HL-60 (cell line): ENCODE results near the gene NKAIN4.

ENCODE experiments used
- DNase-seq, 2 experiments: peaks; one replicate each; pipeline ENCODE4 v3.0.0-alpha.2; 2010 to 2020; ENCODE audit warnings: low read depth in 1 of 2, low spot score in 1 of 2
- H3K27ac ChIP-seq: fragments of 250-450 bp; sonication (Bioruptor Pico); replicated peaks from 2 replicates; pipeline ENCODE4 v1.5.1; 2020; ENCODE audit warnings: mild to moderate bottlenecking, moderate library complexity
- H3K27me3 ChIP-seq: fragments of 250-450 bp; sonication (Bioruptor Pico); 2 replicates; pipeline ENCODE4 v1.5.1; 2021; ENCODE audit warnings: mild to moderate bottlenecking, moderate library complexity; ENCODE audit not compliant: insufficient read depth, poor library complexity, severe bottlenecking
- H3K4me3 ChIP-seq: replicated peaks from 2 replicates; pipeline ENCODE4 v1.5.1; 2011; ENCODE audit warnings: mild to moderate bottlenecking, control low read depth, low read length; ENCODE audit not compliant: insufficient read depth
- GABPA ChIP-seq: IDR thresholded peaks from 2 replicates; pipeline ENCODE4 v1.6.1; 2012; ENCODE audit warnings: low read depth
- POLR2AphosphoS5 ChIP-seq: IDR thresholded peaks from 2 replicates; pipeline ENCODE4 v1.6.1; 2012; ENCODE audit warnings: low read depth
- REST ChIP-seq: IDR thresholded peaks from 2 replicates; pipeline ENCODE4 v1.6.1; 2012; ENCODE audit warnings: low read depth; ENCODE audit not compliant: insufficient replicate concordance
- SPI1 ChIP-seq: IDR thresholded peaks from 2 replicates; pipeline ENCODE4 v1.6.1; 2012; ENCODE audit warnings: low read depth, mild to moderate bottlenecking, borderline replicate concordance
- TF ChIP-seq, protein P1 (sequence below): IDR thresholded peaks from one replicate; pipeline ENCODE4 v1.5.1; 2011; ENCODE audit warnings: low read length, control low read depth, inconsistent platforms; ENCODE audit not compliant: insufficient read depth

The NKAIN4 gene

DNA sequence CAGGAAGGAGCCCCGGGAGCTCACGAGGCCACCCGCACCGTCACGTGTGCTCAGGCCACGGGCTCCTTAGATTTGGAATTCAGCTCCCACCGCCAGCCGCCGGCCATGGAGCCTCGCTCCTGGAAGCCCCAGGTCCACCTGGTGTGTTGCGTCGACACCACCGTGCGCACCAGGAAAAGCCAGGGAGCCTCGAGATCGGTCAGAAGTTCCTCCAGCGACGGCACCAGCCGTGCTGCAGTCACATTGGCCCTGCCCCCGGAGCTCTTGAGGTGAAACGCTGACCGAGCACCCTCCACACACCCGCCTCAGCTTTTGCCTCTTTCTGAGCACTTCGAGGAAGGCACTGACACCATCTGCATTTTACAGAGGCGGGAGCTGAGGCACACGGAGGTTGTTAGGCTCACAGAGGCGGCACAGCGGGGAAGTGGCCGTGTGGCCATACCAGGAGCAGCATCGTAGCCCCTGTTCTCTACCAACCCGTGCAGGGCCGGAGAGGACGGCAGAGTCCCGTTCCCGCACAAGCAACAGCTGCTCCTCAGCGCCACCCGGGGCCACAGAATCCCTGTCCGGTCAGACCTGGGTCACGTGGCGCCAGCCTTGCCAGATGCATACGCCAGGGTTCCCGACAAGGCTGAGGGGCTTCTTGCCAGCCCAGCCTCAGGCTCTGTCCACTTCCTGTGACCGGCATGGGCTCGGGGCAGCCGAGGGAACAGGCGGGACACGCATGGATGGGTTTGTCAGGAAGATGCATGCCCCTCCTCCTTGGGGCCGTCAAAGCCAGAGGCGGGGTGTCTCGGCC lies 7.6 kb downstream of the NKAIN4 start:
- Histone ChIP-seq H3K27ac (no peak overlapping the region), H3K27me3 (peaks cover 21% of the 10 kb centered on the region), H3K4me3 (no peak overlapping the region)
- TF ChIP-seq REST: no peak
- TF ChIP-seq, protein P1, sequence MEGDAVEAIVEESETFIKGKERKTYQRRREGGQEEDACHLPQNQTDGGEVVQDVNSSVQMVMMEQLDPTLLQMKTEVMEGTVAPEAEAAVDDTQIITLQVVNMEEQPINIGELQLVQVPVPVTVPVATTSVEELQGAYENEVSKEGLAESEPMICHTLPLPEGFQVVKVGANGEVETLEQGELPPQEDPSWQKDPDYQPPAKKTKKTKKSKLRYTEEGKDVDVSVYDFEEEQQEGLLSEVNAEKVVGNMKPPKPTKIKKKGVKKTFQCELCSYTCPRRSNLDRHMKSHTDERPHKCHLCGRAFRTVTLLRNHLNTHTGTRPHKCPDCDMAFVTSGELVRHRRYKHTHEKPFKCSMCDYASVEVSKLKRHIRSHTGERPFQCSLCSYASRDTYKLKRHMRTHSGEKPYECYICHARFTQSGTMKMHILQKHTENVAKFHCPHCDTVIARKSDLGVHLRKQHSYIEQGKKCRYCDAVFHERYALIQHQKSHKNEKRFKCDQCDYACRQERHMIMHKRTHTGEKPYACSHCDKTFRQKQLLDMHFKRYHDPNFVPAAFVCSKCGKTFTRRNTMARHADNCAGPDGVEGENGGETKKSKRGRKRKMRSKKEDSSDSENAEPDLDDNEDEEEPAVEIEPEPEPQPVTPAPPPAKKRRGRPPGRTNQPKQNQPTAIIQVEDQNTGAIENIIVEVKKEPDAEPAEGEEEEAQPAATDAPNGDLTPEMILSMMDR: no peak
- TF ChIP-seq SPI1: no peak
- TF ChIP-seq POLR2AphosphoS5: no peak
- TF ChIP-seq GABPA: no peak
- no peak for DNase-seq

DNA sequence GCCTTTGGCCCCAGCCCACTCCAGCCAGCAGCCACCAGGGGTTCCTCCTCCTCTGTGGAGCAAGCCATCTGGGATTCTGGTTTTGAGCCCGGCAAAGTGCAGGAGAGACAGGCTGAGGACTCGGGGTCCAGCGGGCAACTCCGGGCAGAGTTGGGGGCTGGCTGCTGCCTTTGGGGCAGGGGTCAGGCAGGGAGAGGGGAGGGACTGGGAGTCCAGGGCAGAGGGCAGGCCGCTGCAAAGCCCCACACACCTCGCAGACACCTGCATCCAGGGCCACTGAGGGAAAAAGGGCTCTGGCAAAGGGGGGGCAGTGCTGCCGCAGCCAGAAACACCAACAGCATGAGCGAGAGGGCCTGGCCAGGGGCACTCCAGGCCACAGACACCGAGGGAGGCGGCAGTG lies 9.8 kb downstream of the NKAIN4 start:
- H3K27ac ChIP-seq: no peak overlapping the region
- H3K27me3 ChIP-seq: peaks cover 20% of the 10 kb centered on the region
- no peak for DNase-seq
- no peak overlapping the region for H3K4me3 ChIP-seq
- no peak for TF ChIP-seq POLR2AphosphoS5
- no peak for TF ChIP-seq REST
- TF ChIP-seq, protein P1: no peak
- no peak for TF ChIP-seq GABPA
- TF ChIP-seq SPI1: no peak

- TF ChIP-seq REST (no peak), GABPA (no peak), SPI1 (no peak), POLR2AphosphoS5 (no peak)
- TF ChIP-seq, protein P1: no peak
- no peak for DNase-seq
- Histone ChIP-seq H3K4me3 (no peak overlapping the region), H3K27ac (no peak overlapping the region), H3K27me3 (peaks cover 20% of the 10 kb centered on the region)
These were observed 10.5 kb downstream of the NKAIN4 start for GRCh38 chr20:63243604-63244247.
